AG10803 (cell line): ENCODE results near the gene ARHGEF40.

Source experiments
- DNase-seq: peaks from one replicate; pipeline ENCODE4 v3.0.0; 2010; ENCODE audit warnings: low read depth
- H3K4me3 ChIP-seq: 2 replicates; pipeline ENCODE4 v1.5.1; 2011; ENCODE audit warnings: mild to moderate bottlenecking, low read length, control low read depth
- TF ChIP-seq, protein P1 (sequence below): conservative IDR thresholded peaks from 2 replicates; pipeline ENCODE4 v1.5.1; 2011; ENCODE audit warnings: mild to moderate bottlenecking, low read length, control low read depth, inconsistent platforms

Gene ARHGEF40

GRCh38 chr14:21025371-21026273 lies 44.5 kb upstream of the ARHGEF40 start:
- TF ChIP-seq, protein P1, sequence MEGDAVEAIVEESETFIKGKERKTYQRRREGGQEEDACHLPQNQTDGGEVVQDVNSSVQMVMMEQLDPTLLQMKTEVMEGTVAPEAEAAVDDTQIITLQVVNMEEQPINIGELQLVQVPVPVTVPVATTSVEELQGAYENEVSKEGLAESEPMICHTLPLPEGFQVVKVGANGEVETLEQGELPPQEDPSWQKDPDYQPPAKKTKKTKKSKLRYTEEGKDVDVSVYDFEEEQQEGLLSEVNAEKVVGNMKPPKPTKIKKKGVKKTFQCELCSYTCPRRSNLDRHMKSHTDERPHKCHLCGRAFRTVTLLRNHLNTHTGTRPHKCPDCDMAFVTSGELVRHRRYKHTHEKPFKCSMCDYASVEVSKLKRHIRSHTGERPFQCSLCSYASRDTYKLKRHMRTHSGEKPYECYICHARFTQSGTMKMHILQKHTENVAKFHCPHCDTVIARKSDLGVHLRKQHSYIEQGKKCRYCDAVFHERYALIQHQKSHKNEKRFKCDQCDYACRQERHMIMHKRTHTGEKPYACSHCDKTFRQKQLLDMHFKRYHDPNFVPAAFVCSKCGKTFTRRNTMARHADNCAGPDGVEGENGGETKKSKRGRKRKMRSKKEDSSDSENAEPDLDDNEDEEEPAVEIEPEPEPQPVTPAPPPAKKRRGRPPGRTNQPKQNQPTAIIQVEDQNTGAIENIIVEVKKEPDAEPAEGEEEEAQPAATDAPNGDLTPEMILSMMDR: no peak
- DNase-seq: no peak
- H3K4me3 ChIP-seq: peak overlapping the region; percentile 48

GRCh38 chr14:21026274-21026987 lies 43.7 kb upstream of the ARHGEF40 start:
- TF ChIP-seq, protein P1: no peak
- DNase-seq: no peak
- no peak overlapping the region for H3K4me3 ChIP-seq

- TF ChIP-seq, protein P1: no peak
- H3K4me3 ChIP-seq: no peak overlapping the region
- DNase-seq: no peak
These were observed 43.2 kb upstream of the ARHGEF40 start for GRCh38 chr14:21026988-21027315.

GRCh38 chr14:21029917-21030316 lies 40.2 kb upstream of the ARHGEF40 start, which contains the start of gene TPPP2:
Gene TPPP2, plus strand, starts transcription at chr14:21030217. Its CDS starts 365 bp downstream, at chr14:21030582.
- H3K4me3 ChIP-seq: no peak within 1 kb of the TSS
- TF ChIP-seq, protein P1: no peak
- no peak for DNase-seq

- TF ChIP-seq, protein P1: no peak
These were observed 39.6 kb upstream of the ARHGEF40 start for GRCh38 chr14:21030531-21030930.

GRCh38 chr14:21032326-21033132 lies 37.6 kb upstream of the ARHGEF40 start:
- DNase-seq: no peak
- TF ChIP-seq, protein P1: no peak

More at GRCh38 chr14:21030531-21030930, 39.6 kb upstream of the ARHGEF40 start:
- H3K4me3 ChIP-seq: no peak overlapping the region
- no peak for DNase-seq

More at GRCh38 chr14:21032326-21033132, 37.6 kb upstream of the ARHGEF40 start:
- H3K4me3 ChIP-seq: no peak overlapping the region
